SK-N-SH treated with all-trans-retinoic acid at 6 μM for 48 hours (cell line): Measurements from ENCODE around the gene CTNND1.

ENCODE experiments used
- ATAC-seq: fragments of 200-7000 bp; cut with Tn5 transposase; 3 replicates; pipeline ENCODE4 v1.9.1; 2020; ENCODE audit warnings: mild to moderate bottlenecking, moderate library complexity
- ARNTL ChIP-seq: fragments of 450-650 bp; formaldehyde crosslinking; IDR thresholded peaks from 2 replicates; pipeline ENCODE4 v1.5.0; 2020; ENCODE audit warnings: low read depth, mild to moderate bottlenecking, moderate library complexity, borderline replicate concordance
- BACH2 ChIP-seq: fragments of 250-450 bp; sonication (Bioruptor Pico); IDR thresholded peaks from 2 replicates; pipeline ENCODE4 v1.9.0; 2021; ENCODE audit warnings: mild to moderate bottlenecking, borderline replicate concordance
- CSDC2 ChIP-seq: fragments of 250-450 bp; sonication (Bioruptor Pico); IDR thresholded peaks from 2 replicates; pipeline ENCODE4 v1.5.0; 2020; ENCODE audit warnings: mild to moderate bottlenecking, moderate library complexity
- CSRNP3 ChIP-seq: fragments of 250-450 bp; sonication (Bioruptor Pico); IDR thresholded peaks from 2 replicates; pipeline ENCODE4 v1.5.1; 2021; ENCODE audit warnings: mild to moderate bottlenecking, moderate library complexity
- ESRRG ChIP-seq: fragments of 250-450 bp; sonication (Bioruptor Pico); IDR thresholded peaks from 2 replicates; pipeline ENCODE4 v1.6.1; 2021; ENCODE audit warnings: mild to moderate bottlenecking
- GLIS3 ChIP-seq: fragments of 250-450 bp; sonication (Bioruptor Pico); IDR thresholded peaks from 2 replicates; pipeline ENCODE4 v1.5.0; 2020; ENCODE audit warnings: mild to moderate bottlenecking, moderate library complexity
- ISL1 ChIP-seq: fragments of 250-450 bp; sonication (Bioruptor Pico); IDR thresholded peaks from 2 replicates; pipeline ENCODE4 v2.1.2; 2022; ENCODE audit warnings: mild to moderate bottlenecking, moderate library complexity
- PATZ1 ChIP-seq: fragments of 250-450 bp; sonication (Bioruptor Pico); IDR thresholded peaks from 2 replicates; pipeline ENCODE4 v1.8.0; 2020; ENCODE audit warnings: mild to moderate bottlenecking, moderate library complexity, borderline replicate concordance
- POU6F1 ChIP-seq: fragments of 250-450 bp; sonication (Bioruptor Pico); IDR thresholded peaks from 2 replicates; pipeline ENCODE4 v1.8.0; 2021; ENCODE audit warnings: low read depth, mild to moderate bottlenecking, moderate library complexity, borderline replicate concordance
- PPARA ChIP-seq: fragments of 250-450 bp; sonication (Bioruptor Pico); IDR thresholded peaks from 2 replicates; pipeline ENCODE4 v1.5.0; 2020; ENCODE audit warnings: mild to moderate bottlenecking, borderline replicate concordance
- RARB ChIP-seq: fragments of 250-450 bp; sonication (Bioruptor Pico); IDR thresholded peaks from 2 replicates; pipeline ENCODE4 v1.8.0; 2021; ENCODE audit warnings: mild to moderate bottlenecking, moderate library complexity
- TCF4 ChIP-seq: fragments of 250-450 bp; sonication (Bioruptor Pico); IDR thresholded peaks from 2 replicates; pipeline ENCODE4 v1.8.0; 2021; ENCODE audit warnings: mild to moderate bottlenecking, moderate library complexity, borderline replicate concordance
- TOX ChIP-seq: fragments of 250-450 bp; sonication (Bioruptor Pico); IDR thresholded peaks from 2 replicates; pipeline ENCODE4 v1.8.0; 2021; ENCODE audit warnings: mild to moderate bottlenecking, moderate library complexity, borderline replicate concordance
- TSHZ2 ChIP-seq: fragments of 250-450 bp; sonication (Bioruptor Pico); IDR thresholded peaks from 2 replicates; pipeline ENCODE4 v1.5.0; 2020; ENCODE audit warnings: mild to moderate bottlenecking, moderate library complexity
- ZC3H10 ChIP-seq: fragments of 250-450 bp; sonication (Bioruptor Pico); IDR thresholded peaks from 2 replicates; pipeline ENCODE4 v1.5.1; 2021; ENCODE audit warnings: mild to moderate bottlenecking, moderate library complexity
- ZFP3 ChIP-seq: fragments of 250-450 bp; sonication (Bioruptor Pico); IDR thresholded peaks from 2 replicates; pipeline ENCODE4 v1.5.0; 2020; ENCODE audit warnings: mild to moderate bottlenecking, moderate library complexity
- ZFP30 ChIP-seq: fragments of 450-650 bp; formaldehyde crosslinking; IDR thresholded peaks from 2 replicates; pipeline ENCODE4 v1.5.0; 2022; ENCODE audit warnings: mild to moderate bottlenecking, moderate library complexity
- ZNF565 ChIP-seq: fragments of 450-650 bp; formaldehyde crosslinking; conservative IDR thresholded peaks from 2 replicates; pipeline ENCODE4 v1.5.0; 2020; ENCODE audit warnings: low read depth, mild to moderate bottlenecking, moderate library complexity
- ZNF8 ChIP-seq: fragments of 450-650 bp; formaldehyde crosslinking; IDR thresholded peaks from 2 replicates; pipeline ENCODE4 v1.5.0; 2020; ENCODE audit warnings: mild to moderate bottlenecking, moderate library complexity

CTNND1 gene

GRCh38 chr11:57758174-57758573 is 3.4 kb upstream of the CTNND1 start:
- TF ChIP-seq ZFP3: no peak
- no peak for TF ChIP-seq CSRNP3 (CRISPR knock-in tag)
- TF ChIP-seq ZC3H10 (CRISPR knock-in tag): no peak
- TF ChIP-seq BACH2 (CRISPR knock-in tag): no peak
- TF ChIP-seq TOX (CRISPR knock-in tag): no peak
- no peak for TF ChIP-seq TSHZ2 (CRISPR knock-in tag)
- no peak for TF ChIP-seq TCF4 (CRISPR knock-in tag)
- TF ChIP-seq ZNF565 (CRISPR knock-in tag): no peak
- no peak for TF ChIP-seq PPARA (CRISPR knock-in tag)
- TF ChIP-seq ESRRG (CRISPR knock-in tag): no peak
- TF ChIP-seq RARB (CRISPR knock-in tag): no peak
- TF ChIP-seq ISL1 (CRISPR knock-in tag): no peak
- no peak for TF ChIP-seq ARNTL (CRISPR knock-in tag)
- TF ChIP-seq POU6F1: no peak
- no peak for TF ChIP-seq CSDC2
- no peak for TF ChIP-seq PATZ1 (CRISPR knock-in tag)
- ATAC-seq: no peak

GRCh38 chr11:57762235-57762861 is 746 bp downstream of the CTNND1 start:
- TF ChIP-seq CSDC2: no peak
- no peak for TF ChIP-seq ISL1 (CRISPR knock-in tag)
- peak; percentile 48 for ATAC-seq

- ATAC-seq: peak; percentile 70
Observed at GRCh38 chr11:57763568-57763967, 2.0 kb downstream of the CTNND1 start.

More at GRCh38 chr11:57763568-57763967, 2.0 kb downstream of the CTNND1 start:
- TF ChIP-seq TSHZ2 (CRISPR knock-in tag) (no peak), PATZ1 (CRISPR knock-in tag) (no peak), POU6F1 (no peak), GLIS3 (CRISPR knock-in tag) (no peak), ZNF565 (CRISPR knock-in tag) (no peak), ZFP3 (no peak), TCF4 (CRISPR knock-in tag) (no peak), BACH2 (CRISPR knock-in tag) (no peak), CSDC2 (no peak), ZNF8 (CRISPR knock-in tag) (no peak), ZFP30 (CRISPR knock-in tag) (no peak)
